Pons (tissue), 1 donor: ENCODE measurements around the gene ESM1.
"Not testable (repeated sequence)": the region's sequence is repeated elsewhere in the genome, so short reads cannot be mapped to it uniquely, and the experiment has no call there.

Experiments used
- DNase-seq: peaks from one replicate; pipeline ENCODE4 v3.0.0-alpha.2; 2016; ENCODE audit warnings: low spot score

Gene ESM1

DNA sequence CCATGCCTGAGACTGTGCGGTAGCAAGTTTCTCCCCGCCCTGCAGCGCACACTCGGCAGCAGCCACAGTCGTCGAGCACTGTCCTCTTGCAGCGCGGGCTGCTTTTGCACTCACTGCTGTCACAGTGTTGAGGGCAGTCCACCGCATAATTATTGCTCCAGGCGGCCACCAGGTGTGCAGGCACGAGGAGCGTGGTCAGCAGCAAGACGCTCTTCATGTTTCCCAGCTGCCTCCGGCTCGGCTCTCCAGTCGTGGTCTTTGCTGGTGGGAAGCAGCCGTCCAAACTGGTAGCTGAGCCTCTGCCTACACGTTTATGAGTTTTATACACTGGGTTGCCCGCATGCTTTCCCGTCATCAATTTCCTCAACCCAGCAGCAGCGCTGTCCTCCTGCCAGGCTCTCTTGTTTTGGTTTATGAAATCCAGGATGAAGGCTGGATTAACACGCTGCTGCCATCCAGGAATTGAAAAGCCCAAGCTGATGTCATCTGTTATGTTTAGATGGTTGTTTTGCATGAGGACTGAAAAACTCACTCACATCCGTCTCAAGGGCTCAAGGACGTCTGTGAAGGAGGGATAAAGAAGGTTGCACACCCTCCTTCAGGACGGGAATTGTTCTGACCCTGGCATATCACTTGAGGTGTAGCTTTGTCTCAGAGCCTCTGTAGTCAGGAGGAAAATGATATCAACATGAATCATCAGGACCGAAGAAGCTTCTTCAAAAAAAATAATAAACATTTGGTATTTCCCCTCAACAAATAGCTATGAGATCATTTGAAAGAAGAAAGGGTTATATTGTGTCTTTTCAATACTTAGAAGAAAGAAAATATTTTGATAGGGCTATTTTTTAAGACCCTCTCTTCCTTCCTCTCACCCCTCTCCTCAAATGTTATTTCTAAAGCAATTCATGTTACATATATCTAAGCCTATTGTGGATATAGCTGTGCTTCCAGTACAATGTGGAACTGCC lies at the start of gene ESM1:
Gene ESM1, minus strand, starts transcription at position 293 of the 968 bp plus-strand sequence. Its CDS starts 76 bp downstream, at position 217.
- DNase-seq, result no peak

- no peak for DNase-seq
Observed at GRCh38 chr5:55033568-55033967, 48.2 kb upstream of the ESM1 start.

DNA sequence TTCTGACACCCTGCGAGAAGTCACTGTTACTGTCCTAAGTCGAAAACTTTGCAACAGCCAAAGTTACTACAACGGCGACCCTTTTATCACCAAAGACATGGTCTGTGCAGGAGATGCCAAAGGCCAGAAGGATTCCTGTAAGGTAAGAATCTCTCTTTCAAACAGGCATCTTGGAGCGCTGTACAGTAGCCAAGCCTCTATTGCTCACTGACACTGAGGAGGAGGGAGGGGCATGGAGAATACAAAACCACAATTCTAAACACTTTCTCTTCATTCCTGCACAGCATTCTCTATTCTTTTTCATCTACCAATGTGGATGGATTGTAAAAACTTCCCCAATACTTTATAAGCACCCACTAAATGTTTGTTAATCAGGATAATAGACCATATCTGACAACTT lies 46.1 kb upstream of the ESM1 start:
- DNase-seq, result no peak

DNA sequence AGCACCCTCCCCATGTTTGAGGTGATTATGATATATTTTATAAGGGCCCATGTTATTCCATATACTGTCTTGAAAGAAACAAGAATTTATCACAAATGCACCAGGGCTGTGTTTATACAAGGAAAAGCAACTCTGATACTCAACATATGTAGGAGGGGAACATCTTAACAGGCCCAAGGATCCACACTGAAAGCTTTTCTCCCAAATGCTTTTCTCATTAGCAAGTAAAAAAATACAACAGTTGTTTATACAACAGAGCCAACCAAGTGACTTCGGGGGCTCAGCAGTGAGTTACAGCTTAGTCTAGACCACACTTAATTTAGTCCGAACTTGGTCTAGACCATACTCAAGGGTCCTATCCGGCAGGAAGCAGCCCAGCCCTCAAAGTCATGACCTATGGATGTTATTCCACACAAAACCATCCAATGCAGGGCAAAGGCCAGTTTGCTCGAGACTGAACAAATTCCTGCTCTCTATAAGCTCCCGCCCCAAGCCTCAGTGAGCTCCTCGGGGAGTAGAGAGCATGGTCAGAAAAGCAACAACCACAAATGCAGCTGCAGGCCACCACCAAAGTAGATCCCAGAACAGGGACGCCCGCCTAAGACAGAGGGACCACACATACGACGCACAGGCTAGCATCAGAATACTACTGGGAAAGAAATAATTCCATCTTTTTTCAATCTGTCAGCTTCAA lies 45.4 kb upstream of the ESM1 start:
- DNase-seq, result no peak

GRCh38 chr5:55030220-55030619 lies 44.8 kb upstream of the ESM1 start:
- no peak for DNase-seq

- DNase-seq, result no peak
Observed at GRCh38 chr5:55027595-55027994, 42.2 kb upstream of the ESM1 start.

- no peak for DNase-seq
Observed at GRCh38 chr5:55022450-55022849, 37.1 kb upstream of the ESM1 start.

- DNase-seq, result no peak
Observed at GRCh38 chr5:55021821-55022220, 36.4 kb upstream of the ESM1 start.

DNA sequence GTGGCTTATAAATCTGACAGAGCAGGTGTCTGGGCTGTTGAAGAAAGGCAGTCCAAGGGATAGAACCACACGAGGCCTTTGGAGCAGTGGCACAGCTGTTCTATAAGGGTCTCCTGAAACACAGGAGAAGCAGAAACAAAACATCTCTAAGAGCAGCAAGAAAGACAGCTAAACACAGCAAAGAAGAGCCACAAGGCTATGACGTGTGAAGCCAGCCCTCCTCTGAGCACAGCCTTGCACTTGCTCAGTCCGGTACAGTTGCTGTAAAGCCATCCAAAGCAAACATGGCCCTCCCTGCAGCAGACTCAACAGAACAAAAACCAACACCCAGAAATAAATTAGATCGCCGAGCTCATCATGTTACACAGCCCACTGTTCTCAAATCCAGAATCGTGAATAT lies 36.0 kb upstream of the ESM1 start:
- no peak for DNase-seq

GRCh38 chr5:55010149-55010548 lies 24.8 kb upstream of the ESM1 start:
- DNase-seq, result not testable (repeated sequence)

DNA sequence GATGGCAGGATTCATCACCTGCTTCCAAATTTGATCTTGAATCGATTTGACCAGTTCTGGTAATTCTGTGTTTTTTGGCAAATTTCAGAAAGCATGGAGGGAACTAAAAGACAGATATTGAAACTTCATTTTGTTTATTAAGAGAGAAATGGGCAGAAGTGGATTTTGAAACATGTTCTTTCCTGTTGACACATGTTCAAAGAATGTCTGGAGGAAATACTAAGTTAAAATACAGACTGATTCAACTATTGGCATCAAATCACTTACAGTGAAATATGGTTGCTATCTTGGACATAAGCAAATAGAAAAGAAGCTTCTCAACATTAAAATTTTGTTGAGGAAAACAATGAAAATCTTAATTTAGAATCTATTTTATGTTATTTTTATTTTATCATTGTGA lies 19.3 kb upstream of the ESM1 start:
- DNase-seq, result no peak

DNA sequence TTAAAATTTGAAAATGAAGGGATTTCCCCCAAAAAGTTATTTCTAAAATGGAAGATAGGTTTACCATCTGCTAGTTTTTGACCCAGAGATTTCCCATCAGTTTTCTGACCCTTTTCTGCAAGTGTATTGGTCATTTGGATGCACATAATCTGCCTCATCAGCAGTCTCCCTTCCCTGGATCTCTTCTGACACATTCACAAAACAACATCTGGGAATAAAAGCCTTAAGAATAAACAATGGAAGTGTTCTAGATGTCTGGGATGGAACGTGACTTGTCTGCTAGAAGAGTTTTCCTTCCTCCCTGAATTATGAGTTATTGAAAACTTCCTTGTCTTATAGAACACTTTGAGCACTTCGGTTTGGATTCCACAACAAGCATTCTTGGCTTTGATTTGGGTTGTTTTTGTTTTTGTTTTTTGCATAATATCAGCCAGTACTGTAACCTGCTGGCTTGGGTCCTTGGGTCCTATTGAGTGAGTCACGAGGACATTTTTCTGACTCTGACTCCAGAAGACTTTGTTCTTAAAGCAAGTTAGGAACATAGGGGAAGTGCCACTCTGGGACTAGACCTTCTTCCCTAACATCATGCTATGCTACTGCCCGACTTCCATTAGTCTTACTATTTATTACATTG lies 18.2 kb upstream of the ESM1 start:
- no peak for DNase-seq

DNA sequence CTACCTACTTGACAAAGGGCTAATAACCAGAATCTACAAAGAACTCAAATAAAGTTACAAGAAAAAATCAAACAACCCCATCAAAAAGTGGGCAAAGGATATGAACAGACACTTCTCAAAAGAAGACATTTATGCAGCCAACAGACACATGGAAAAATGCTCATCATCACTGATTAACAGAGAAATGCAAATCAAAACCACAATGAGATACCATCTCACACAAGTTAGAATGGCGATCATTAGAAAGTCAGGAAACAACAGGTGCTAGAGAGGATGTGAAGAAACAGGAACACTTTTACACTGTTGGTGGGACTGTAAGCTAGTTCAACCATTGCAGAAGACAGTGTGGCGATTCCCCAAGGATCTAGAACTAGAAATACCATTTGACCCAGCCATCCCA lies 16.8 kb upstream of the ESM1 start:
- not testable (repeated sequence) for DNase-seq

- DNase-seq, result no peak
Observed at GRCh38 chr5:54997081-54997480, 11.7 kb upstream of the ESM1 start.

- DNase-seq, result no peak
Observed at GRCh38 chr5:54996466-54996865, 11.1 kb upstream of the ESM1 start.

GRCh38 chr5:54995168-54995567 lies 9.8 kb upstream of the ESM1 start:
- DNase-seq, result no peak

GRCh38 chr5:54994628-54995027 lies 9.2 kb upstream of the ESM1 start:
- DNase-seq, result no peak

DNA sequence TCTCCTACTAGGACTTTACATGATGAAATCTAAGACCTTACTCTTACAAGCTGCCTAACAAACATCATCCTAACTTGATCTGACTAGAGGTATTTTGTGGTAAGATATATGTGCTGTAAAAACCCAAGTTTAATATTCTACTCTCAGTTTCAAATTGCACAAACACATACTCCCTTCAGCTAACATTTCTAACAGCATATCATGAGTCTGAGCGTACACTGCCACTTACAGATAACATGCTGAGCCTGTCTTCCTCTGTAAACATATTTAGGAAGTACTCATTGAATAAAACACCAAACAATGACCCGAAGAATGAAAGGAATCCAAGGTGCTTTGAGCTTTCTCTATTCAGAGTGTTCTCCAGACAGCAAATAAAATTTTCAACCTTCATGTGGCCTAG lies 7.9 kb upstream of the ESM1 start:
- DNase-seq, result no peak

GRCh38 chr5:54991416-54991815 lies 6.0 kb upstream of the ESM1 start:
- DNase-seq, result no peak

- DNase-seq, result no peak
Observed at GRCh38 chr5:54990841-54991258, 5.5 kb upstream of the ESM1 start.

DNA sequence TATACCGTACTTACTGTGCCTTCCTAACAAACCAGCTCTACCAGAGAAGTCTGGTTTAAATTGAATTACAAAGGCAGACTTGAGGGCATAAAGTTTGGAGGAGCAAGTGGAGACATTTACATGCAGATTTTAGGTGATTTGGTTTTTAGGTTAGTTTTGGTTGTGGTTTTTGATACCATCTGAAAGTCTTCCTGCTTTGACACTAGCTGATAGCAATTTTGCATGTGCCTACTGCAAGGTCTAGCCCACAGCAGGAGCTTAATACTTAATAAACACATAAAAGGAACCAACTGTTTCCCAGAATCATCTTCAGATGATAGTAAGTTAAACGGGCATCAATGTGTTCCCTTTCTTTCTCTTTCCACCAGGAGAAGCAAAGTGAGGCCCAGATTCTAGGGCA lies 3.4 kb upstream of the ESM1 start:
- DNase-seq, result no peak

DNA sequence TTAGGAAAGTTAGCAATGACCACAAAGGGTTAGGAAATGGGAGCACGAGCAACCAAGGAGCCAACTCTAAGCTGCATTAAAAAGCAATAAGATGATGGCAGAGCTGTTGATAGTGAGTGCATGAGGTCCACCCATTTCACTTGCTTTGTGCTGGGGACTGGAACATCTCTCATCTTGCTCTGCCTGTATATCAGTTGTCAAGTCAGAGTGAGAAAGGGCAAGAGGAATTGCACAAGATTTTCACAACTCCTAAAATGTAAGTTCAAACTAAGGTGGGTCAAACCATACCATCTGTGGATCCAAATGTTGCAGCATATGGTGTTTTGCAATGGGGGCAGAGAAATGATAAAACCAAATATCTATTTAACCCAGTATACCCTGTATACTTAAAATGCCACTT lies 2.8 kb upstream of the ESM1 start:
- DNase-seq, result no peak

DNA sequence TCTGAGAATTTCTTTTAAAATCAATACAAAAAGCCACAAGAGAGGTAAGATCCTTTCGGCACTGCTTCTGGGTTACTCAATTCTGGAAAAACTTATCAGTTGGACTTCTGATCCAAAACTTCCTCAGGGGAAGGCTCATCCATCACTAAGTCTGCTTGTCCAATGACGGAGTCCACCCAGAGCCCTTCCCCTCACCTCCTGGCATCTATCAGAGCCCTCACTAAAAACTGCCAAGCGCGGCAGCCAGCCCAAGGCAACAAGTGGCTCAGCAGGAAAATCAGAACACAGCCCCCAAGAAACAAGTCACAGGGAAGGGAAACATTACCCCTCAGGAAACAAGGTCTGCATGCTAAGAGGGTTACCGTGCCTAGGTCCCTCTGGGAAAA lies 869 bp upstream of the ESM1 start:
- no peak for DNase-seq
